Mesenchymal stem cell (in vitro differentiated cells and primary cell): Measurements from ENCODE around the gene LINGO4. TPM values are rescaled to one million over a fixed set of nuclear protein-coding genes. Genes with fewer than 3 reads are reported as not detected.

Experiments used
- small RNA-seq: library from polyadenylated mRNA; stranded (forward); fragments of <200 nt; extraction: miRNeasy Mini kit (QIAGEN cat#:217004); gene quantifications from one replicate; pipeline ENCODE3, GENCODE V24; 2013; ENCODE audit warnings: low read depth

Gene LINGO4

Small RNAs within 50 kb of the gene (small RNA-seq; reads per million reads assigned to genes)
- gene RF00019, result not detected
